Mesenchymal stem cell (in vitro differentiated cells and primary cell): ENCODE results near the gene GARNL3.

ENCODE experiments used
- DNase-seq: peaks from one replicate; pipeline ENCODE4 v3.0.0-alpha.2; 2013
- H2AFZ ChIP-seq: one replicate; pipeline ENCODE4 v1.6.1; 2013; ENCODE audit warnings: low read depth, mild to moderate bottlenecking, control low read depth, inconsistent platforms, low read length, moderate library complexity
- H2AK5ac ChIP-seq: 2 replicates; pipeline ENCODE4 v1.6.1; 2013; ENCODE audit warnings: low read length, moderate library complexity, mild to moderate bottlenecking, inconsistent platforms; ENCODE audit not compliant: severe bottlenecking
- H2BK120ac ChIP-seq: one replicate; pipeline ENCODE4 v1.6.1; 2013; ENCODE audit warnings: low read depth, mild to moderate bottlenecking, inconsistent platforms, low read length, moderate library complexity
- H2BK12ac ChIP-seq, 2 experiments: one replicate each; pipeline ENCODE4 v1.6.1; 2013; ENCODE audit warnings: inconsistent platforms in 2 of 2, low read length in 2 of 2, mild to moderate bottlenecking in 2 of 2, moderate library complexity in 2 of 2, control low read depth in 1 of 2
- H2BK15ac ChIP-seq: one replicate; pipeline ENCODE4 v1.6.1; 2013; ENCODE audit warnings: mild to moderate bottlenecking, low read depth, inconsistent platforms; ENCODE audit not compliant: poor library complexity, severe bottlenecking
- H2BK5ac ChIP-seq: 2 replicates; pipeline ENCODE4 v1.6.1; 2013; ENCODE audit warnings: low read depth, mild to moderate bottlenecking, low read length, control low read depth, inconsistent platforms; ENCODE audit not compliant: poor library complexity, severe bottlenecking
- H3K14ac ChIP-seq, 2 experiments: one replicate each; pipeline ENCODE4 v1.6.1; 2013; ENCODE audit warnings: inconsistent platforms in 2 of 2, low read length in 2 of 2, control low read depth in 1 of 2, mild to moderate bottlenecking in 1 of 2, moderate library complexity in 1 of 2
- H3K18ac ChIP-seq, 2 experiments: one replicate each; pipeline ENCODE4 v1.6.1; 2013; ENCODE audit warnings: inconsistent platforms in 2 of 2, low read length in 2 of 2, control low read depth in 1 of 2, low read depth in 1 of 2, mild to moderate bottlenecking in 1 of 2
- H3K23ac ChIP-seq, 2 experiments: one replicate each; pipeline ENCODE4 v1.6.1; 2013; ENCODE audit warnings: inconsistent platforms in 2 of 2, low read length in 2 of 2, mild to moderate bottlenecking in 2 of 2, moderate library complexity in 2 of 2, control low read depth in 1 of 2
- H3K27ac ChIP-seq: 2 replicates; pipeline ENCODE4 v1.5.1; 2013; ENCODE audit warnings: mild to moderate bottlenecking, moderate library complexity, low read length, control low read depth, inconsistent platforms; ENCODE audit not compliant: poor library complexity, severe bottlenecking
- H3K27me3 ChIP-seq, 2 experiments: 2 replicates each; pipeline versions ENCODE4 v1.6.1 to v1.7.0; 2013; ENCODE audit warnings: low read length in 2 of 2, mild to moderate bottlenecking in 2 of 2, moderate library complexity in 2 of 2, control low read depth in 1 of 2, inconsistent platforms in 1 of 2; ENCODE audit not compliant: control insufficient read depth in 1 of 2, insufficient read depth in 1 of 2
- H3K36me3 ChIP-seq, 2 experiments: 2 replicates each; pipeline versions ENCODE4 v1.6.1 to v1.7.0; 2013; ENCODE audit warnings: low read length in 2 of 2, control low read depth in 1 of 2, inconsistent platforms in 1 of 2, low read depth in 1 of 2, mild to moderate bottlenecking in 1 of 2; ENCODE audit not compliant: insufficient read depth in 2 of 2, control insufficient read depth in 1 of 2
- H3K4ac ChIP-seq, 2 experiments: one replicate each; pipeline ENCODE4 v1.6.1; 2013; ENCODE audit warnings: inconsistent platforms in 2 of 2, low read length in 2 of 2, mild to moderate bottlenecking in 2 of 2, moderate library complexity in 2 of 2, control low read depth in 1 of 2, low read depth in 1 of 2
- H3K4me1 ChIP-seq: 2 replicates; pipeline ENCODE4 v1.6.1; 2013; ENCODE audit warnings: low read depth, low read length, control low read depth; ENCODE audit not compliant: control insufficient read depth, insufficient read depth
- H3K4me2 ChIP-seq: 2 replicates; pipeline ENCODE4 v1.6.1; 2013; ENCODE audit warnings: low read length, mild to moderate bottlenecking, inconsistent platforms; ENCODE audit not compliant: poor library complexity, severe bottlenecking
- H3K4me3 ChIP-seq, 2 experiments: 2 replicates each; pipeline versions ENCODE4 v1.5.1 to v1.7.0; 2013; ENCODE audit warnings: low read length in 2 of 2, mild to moderate bottlenecking in 2 of 2, control low read depth in 1 of 2, low read depth in 1 of 2; ENCODE audit not compliant: insufficient read depth in 1 of 2
- H3K79me1 ChIP-seq: replicated peaks from 2 replicates; pipeline ENCODE4 v1.6.1; 2013; ENCODE audit warnings: mild to moderate bottlenecking, control low read depth, low read length, inconsistent platforms; ENCODE audit not compliant: poor library complexity, severe bottlenecking
- H3K9ac ChIP-seq: 2 replicates; pipeline ENCODE4 v1.7.0; 2013; ENCODE audit warnings: mild to moderate bottlenecking, low read length, moderate library complexity
- H3K9me3 ChIP-seq: 2 replicates; pipeline ENCODE4 v1.7.0; 2013; ENCODE audit warnings: mild to moderate bottlenecking, low read length; ENCODE audit not compliant: control insufficient read depth
- H4K8ac ChIP-seq: one replicate; pipeline ENCODE4 v1.6.1; 2013; ENCODE audit warnings: inconsistent platforms, mild to moderate bottlenecking, low read length, moderate library complexity
- H4K91ac ChIP-seq: one replicate; pipeline ENCODE4 v1.6.1; 2013; ENCODE audit warnings: mild to moderate bottlenecking, low read length, inconsistent platforms
- WGBS: methylation state at CpG from one replicate; pipeline ENCODE4 v1.1.7; 2013; ENCODE audit warnings: mixed read lengths; 5-methylcytosine and 5-hydroxymethylcytosine counted together

GARNL3 gene

GRCh38 chr9:127411122-127411521, 146.5 kb downstream of the GARNL3 start:
- no peak overlapping the region for H3K4me2 ChIP-seq
- no peak for DNase-seq
- H3K18ac ChIP-seq = no peak overlapping the region
- no peaks in the 10 kb centered on the region for H3K9me3 ChIP-seq
- peaks cover 0 to 68% of the 10 kb centered on the region in 2 experiments for H3K27me3 ChIP-seq
- no peak overlapping the region for H3K14ac ChIP-seq
- H3K23ac ChIP-seq = no peak overlapping the region
- peaks cover 0 to 7% of the 10 kb centered on the region in 2 experiments for H3K36me3 ChIP-seq
- no peak overlapping the region for H3K27ac ChIP-seq
- no peak overlapping the region for H2BK15ac ChIP-seq
- H3K4ac ChIP-seq = no peak overlapping the region
- H3K9ac ChIP-seq = no peak overlapping the region
- H2AK5ac ChIP-seq = no peak overlapping the region
- no peaks in the 10 kb centered on the region for H3K79me1 ChIP-seq
- no peak overlapping the region for H3K4me3 ChIP-seq
- no peak overlapping the region for H2BK120ac ChIP-seq
- H4K91ac ChIP-seq = no peak overlapping the region
- H2BK12ac ChIP-seq = no peak overlapping the region
- peaks cover 11% of the 10 kb centered on the region for H3K4me1 ChIP-seq
- H4K8ac ChIP-seq = no peak overlapping the region
- 93% methylated on average over 3 of the region's 4 CpGs for WGBS
- H2AFZ ChIP-seq = no peak overlapping the region
- no peak overlapping the region for H2BK5ac ChIP-seq

GRCh38 chr9:127415141-127415540, 150.6 kb downstream of the GARNL3 start:
- H3K9me3 ChIP-seq = no peaks in the 10 kb centered on the region
- no peak overlapping the region for H4K91ac ChIP-seq
- H3K9ac ChIP-seq = no peak overlapping the region
- no peak overlapping the region for H2AFZ ChIP-seq
- no peaks in the 10 kb centered on the region for H3K79me1 ChIP-seq
- H3K4me2 ChIP-seq = no peak overlapping the region
- no peak overlapping the region for H2BK120ac ChIP-seq
- DNase-seq = no peak
- no peak overlapping the region for H2BK15ac ChIP-seq
- H2BK12ac ChIP-seq = no peak overlapping the region
- WGBS = 84% methylated on average over 3 of the region's 4 CpGs
- no peak overlapping the region for H3K23ac ChIP-seq
- no peak overlapping the region for H3K4me3 ChIP-seq
- no peak overlapping the region for H3K4ac ChIP-seq
- no peak overlapping the region for H2BK5ac ChIP-seq
- no peak overlapping the region for H3K14ac ChIP-seq
- H3K27ac ChIP-seq = no peak overlapping the region
- peaks cover 0 to 4% of the 10 kb centered on the region in 2 experiments for H3K36me3 ChIP-seq
- H2AK5ac ChIP-seq = no peak overlapping the region
- no peak overlapping the region for H3K18ac ChIP-seq
- H4K8ac ChIP-seq = no peak overlapping the region
- H3K27me3 ChIP-seq = peaks cover 0 to 67% of the 10 kb centered on the region in 2 experiments
- H3K4me1 ChIP-seq = no peaks in the 10 kb centered on the region

DNA sequence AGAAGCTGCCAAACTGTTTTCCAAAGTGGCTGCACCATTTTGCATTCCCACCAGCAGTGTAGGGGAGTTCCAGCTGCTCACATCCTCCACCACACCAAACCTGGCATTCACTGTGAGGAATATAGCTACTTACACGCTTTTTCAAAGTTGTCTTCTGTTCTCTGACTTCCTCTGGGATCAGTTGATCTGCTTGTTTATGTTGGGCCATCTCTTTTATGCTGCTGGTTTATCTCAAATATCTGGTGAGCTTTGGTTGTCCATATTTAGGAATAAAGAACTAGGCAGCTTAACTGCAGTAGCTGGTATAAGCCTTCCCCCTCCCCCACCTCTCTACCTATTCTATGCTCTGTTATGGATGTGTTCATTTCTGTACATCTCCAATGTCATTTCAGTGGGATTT, 151.1 kb downstream of the GARNL3 start:
- Histone ChIP-seq H2BK5ac (no peak overlapping the region), H3K4ac (no peak overlapping the region), H3K27me3 (peaks cover 0 to 64% of the 10 kb centered on the region in 2 experiments), H2BK120ac (no peak overlapping the region), H3K36me3 (peaks cover 0 to 4% of the 10 kb centered on the region in 2 experiments), H3K9ac (no peak overlapping the region), H3K27ac (no peak overlapping the region), H3K4me1 (no peaks in the 10 kb centered on the region), H2AK5ac (no peak overlapping the region), H3K18ac (no peak overlapping the region), H4K91ac (no peak overlapping the region), H2BK15ac (no peak overlapping the region), H2BK12ac (no peak overlapping the region), H3K4me2 (no peak overlapping the region), H3K14ac (no peak overlapping the region), H3K79me1 (no peaks in the 10 kb centered on the region), H4K8ac (no peak overlapping the region), H2AFZ (no peak overlapping the region), H3K9me3 (no peaks in the 10 kb centered on the region), H3K4me3 (no peak overlapping the region), H3K23ac (no peak overlapping the region)
- no CpG with 5 or more reads among the region's 1 CpG for WGBS
- DNase-seq = no peak

DNA sequence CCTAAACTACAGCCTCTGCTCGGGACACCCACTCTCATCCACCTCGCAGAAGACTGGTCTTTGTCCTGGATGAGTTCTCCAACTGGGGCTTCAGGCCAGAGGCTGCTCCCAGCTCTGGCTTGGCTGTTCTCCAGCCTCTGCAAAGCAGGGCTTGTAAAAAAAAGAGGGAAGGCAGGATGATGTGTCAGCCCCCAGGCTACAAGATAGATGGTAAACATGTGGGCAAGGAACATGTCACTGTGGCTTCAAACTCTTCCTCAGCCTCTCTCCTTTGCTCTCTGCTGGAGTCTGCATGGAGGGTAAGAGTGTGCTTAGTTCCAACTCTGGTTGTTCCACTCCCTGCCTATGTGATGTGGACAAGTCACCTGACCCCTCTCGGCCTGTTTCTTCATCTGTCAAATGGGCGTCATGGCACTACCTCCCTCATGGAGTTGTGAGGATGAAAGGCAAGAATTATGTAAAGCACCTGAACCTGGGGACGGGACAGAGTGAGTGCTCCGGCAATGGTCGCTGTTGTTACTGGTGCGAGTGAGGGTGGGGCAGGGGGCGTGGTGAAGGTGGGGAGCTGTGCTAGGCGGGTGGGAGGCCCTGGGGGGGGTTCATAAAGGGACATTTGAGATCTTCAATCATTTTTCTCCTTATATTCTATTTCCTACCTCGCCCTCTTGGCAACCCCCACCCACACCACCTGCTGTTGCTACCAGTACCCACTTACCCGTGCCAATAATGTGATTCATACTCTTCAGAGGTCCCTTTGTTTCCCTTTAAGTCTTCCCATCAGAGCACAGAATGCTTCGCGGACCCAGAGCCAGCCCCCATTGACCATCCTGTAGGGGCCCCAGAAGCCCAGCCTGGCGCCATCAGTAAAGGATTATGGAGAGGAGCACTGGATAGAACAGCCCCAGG, 152.8 kb downstream of the GARNL3 start:
- Histone ChIP-seq H3K14ac (no peak overlapping the region), H2BK120ac (no peak overlapping the region), H2BK5ac (no peak overlapping the region), H3K4me3 (no peak overlapping the region), H4K8ac (no peak overlapping the region), H3K27me3 (peaks cover 0 to 52% of the 10 kb centered on the region in 2 experiments), H3K4me2 (no peak overlapping the region), H3K4me1 (no peaks in the 10 kb centered on the region), H3K9ac (no peak overlapping the region), H2AFZ (no peak overlapping the region), H3K9me3 (no peaks in the 10 kb centered on the region), H3K79me1 (peaks cover 3% of the 10 kb centered on the region), H2BK15ac (no peak overlapping the region), H3K23ac (no peak overlapping the region), H3K18ac (no peak overlapping the region), H3K27ac (no peak overlapping the region), H4K91ac (no peak overlapping the region), H2AK5ac (no peak overlapping the region), H3K4ac (no peak overlapping the region), H2BK12ac (no peak overlapping the region), H3K36me3 (peaks cover 0 to 4% of the 10 kb centered on the region in 2 experiments)
- 86% methylated on average over 10 of the region's 15 CpGs for WGBS
- DNase-seq = peak; percentile 63
